HG02678 (cell line): Measurements from ENCODE around the gene MRAS.
"Not testable (repeated sequence)": the region's sequence is repeated elsewhere in the genome, so short reads cannot be mapped to it uniquely, and the experiment has no call there.

Source experiments
- ATAC-seq: cut with Tn5 transposase; IDR thresholded peaks from one replicate; pipeline ENCODE4 v1.9.1; 2021; ENCODE audit warnings: mild to moderate bottlenecking, moderate library complexity; ENCODE audit not compliant: unreplicated experiment

The MRAS gene

DNA sequence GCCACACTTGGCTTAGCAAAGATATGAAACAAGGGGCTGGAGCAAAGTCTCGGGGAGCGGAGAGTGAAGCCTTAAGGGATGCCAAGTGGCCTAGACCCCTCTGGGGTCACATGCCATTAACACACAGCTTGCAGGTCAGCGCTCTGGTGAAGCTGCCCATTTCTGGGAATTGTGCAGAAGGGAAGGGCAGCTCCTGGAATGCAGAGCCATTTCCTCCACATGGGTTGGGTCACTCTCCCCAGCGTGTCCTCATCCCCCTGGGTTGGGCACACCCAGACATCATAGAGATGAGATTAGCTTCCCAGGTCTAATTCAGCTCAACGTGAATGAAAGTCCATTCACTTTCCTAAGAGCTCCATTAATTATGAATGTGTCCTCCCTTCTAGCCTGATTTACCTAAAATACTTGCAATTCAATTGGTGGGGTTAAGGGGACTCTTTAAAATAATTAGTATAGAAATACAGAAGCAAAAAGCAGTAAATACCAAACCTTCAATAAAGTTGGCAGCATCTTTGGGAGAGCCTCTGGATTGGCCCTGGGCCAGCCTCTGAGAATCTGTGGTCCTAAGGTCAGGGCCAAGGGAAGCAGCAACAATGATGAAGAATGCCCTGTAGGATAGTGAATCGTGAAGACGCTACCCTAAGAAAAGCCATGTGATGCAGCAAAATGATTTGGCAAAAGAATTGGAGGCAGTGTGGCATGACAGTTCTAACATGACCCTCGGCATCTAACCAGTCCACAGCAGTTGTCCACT lies 17.8 kb downstream of the MRAS start:
- no peak for ATAC-seq

DNA sequence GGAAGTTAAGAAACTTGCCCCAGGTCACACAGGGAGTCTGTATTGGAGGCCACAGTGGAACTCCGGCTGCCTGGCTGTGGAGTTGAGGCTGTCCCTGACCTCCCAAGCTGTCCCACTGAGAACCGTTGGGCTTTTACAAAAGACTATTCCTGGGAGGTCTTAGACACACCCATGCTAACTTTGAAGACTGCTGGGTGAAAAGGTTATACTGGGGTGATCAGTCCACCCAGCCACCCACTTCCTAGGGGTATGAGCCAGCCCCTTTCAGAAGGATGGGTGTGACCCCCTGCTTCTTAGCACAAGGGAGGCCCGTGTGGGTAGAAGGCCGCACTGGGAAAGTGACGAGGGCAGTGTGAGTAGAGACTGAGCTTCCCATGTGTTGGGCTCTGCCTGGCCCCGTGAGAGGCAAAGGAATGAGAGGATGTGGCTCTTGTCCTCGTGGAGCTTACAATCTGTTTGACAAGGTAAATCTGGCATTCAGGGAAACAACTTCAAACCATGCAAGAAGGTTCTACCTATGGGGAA lies 19.0 kb downstream of the MRAS start:
- no peak for ATAC-seq

GRCh38 chr3:138367911-138368310 lies 19.5 kb downstream of the MRAS start:
- no peak for ATAC-seq

DNA sequence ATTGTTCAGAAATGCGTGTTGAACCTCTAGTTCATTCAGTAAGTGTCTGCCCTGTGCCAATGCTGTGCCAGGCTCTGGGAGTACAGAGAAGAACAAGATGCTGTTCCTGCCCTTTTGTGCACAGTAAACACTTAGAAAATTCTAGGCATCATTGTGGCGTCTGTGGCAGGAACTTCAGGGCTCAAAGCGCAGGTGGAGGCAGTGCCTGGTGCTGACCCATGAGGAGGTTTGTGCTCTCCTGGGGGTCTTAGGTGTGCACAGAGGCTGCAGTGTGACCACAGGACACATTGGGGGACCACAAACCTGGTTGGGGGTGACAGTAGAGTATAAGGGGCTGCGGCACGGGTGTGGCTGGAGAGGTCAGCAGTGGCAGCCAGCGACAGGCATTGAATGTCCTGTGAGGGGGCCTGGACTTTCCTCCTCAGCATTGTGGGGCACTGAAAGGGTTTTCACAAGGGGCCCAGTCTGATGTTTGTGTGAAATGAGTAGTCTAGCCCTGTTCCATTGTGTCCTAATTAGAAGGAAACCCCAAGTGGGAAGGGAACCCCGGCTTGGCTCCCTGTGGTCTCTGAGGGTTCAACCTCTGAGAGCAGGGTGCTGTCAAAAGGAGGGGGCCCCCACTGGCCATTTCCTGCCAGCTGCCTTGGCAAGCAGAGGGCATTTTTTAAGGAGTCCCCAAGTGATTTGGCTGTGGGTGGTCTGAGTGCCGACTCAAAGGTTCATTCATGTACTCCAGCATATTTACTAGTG lies 20.9 kb downstream of the MRAS start:
- ATAC-seq: no peak

GRCh38 chr3:138370321-138370720 lies 21.9 kb downstream of the MRAS start:
- no peak for ATAC-seq

DNA sequence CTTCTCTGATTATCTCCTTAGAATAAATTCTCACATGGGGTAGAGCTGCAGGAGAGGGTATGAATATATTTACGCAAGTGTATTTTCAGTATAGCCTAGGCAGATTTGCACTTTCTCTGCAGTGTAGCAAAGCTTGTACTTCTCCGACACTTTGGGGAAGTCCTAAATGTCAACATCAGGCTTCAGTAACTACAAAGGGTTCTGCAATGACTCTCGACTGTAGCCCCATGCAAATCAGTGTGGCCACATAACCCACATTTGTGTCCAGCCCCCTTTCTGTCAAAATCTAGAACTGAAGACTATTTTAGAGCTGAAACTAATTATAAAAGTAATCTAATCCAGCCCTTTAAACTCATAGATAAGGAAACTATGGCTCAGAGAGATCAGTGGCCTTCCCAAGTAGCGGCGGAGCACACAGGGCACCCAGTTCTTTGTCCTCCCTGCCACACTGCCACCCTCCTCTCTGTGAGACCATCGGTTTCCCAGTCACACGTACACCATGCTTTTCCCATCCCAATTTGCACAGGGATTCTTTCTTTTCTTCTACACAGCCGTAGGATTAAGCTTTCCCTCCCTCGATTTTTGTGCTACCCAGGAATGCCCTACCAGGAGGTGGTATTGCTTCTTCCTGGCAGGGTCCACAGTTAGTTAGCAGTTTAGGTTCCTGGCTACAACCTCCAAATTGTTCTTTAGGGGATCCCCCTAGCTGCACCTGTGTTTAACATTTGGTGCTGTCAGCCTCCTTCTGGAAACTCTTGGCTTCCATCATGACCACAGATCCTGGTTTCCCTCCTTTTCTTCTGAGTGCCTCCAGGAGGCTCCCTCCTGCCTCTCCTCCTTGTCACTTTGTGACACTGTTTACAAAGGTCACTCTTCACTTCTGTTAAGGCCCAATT lies 22.9 kb downstream of the MRAS start:
- peak; percentile 100 for ATAC-seq

DNA sequence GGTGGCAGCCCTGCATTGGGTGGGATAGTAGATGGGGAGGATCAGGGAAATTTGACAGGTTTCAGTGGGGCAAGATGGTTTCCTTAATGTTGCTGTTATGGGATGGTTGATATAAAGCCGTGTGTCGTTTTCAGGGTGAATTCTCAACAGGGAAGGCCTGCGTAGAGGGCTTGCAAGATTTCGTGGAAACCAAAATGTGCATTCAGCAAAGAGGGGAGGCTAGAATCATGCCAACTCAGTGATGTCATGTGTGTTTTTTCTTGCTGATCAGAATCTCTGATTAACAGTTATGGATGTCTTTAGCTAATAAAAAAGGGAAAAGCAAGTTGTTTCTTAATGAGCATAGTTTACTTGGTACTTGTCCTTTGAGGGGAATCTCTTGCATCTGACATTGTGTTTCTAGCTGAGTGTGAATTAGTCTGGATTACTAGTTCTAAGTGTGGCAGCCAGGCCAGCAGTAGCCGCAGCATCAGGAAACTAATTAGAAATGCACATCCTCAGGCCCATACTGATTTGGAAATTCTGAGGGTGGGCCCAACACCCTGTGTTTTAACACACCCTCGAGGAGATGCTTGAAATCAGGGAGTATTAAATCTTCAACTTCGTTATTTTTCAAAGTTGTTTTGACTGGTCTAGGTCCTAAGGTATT lies 24.8 kb downstream of the MRAS start:
- ATAC-seq: no peak

- no peak for ATAC-seq
Measured at GRCh38 chr3:138373736-138374094, 25.3 kb downstream of the MRAS start.

DNA sequence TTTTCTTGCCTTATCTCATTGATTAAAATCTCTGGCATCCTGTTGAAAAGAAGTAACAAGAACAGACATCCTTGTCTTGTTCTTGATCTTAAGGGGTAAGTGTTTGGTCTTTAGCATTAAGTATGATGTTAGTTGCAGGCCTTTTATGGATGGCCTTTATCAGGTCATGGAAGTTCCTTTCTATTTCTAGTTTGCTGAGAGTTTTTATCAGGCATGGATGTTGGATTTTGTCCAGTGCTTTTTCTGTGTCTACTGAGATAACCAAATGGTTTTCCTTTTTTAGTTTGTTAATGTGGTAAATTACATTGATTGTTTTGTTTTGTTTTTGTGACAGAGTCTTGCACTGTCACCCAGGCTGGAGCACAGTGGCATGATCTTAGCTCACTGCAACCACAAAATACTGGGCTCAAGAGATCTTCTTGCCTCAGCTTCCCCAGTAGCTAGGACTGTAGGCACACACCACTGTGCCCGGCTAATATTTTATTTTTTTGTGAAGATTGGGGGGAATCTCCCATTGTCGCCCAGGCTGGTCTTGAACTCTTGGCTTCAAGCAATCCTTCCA lies 26.3 kb downstream of the MRAS start:
- ATAC-seq: no peak

GRCh38 chr3:138375447-138375846 lies 27.1 kb downstream of the MRAS start:
- no peak for ATAC-seq

- no peak for ATAC-seq
Measured at GRCh38 chr3:138376663-138377062, 28.3 kb downstream of the MRAS start.

- ATAC-seq: not testable (repeated sequence)
Measured at GRCh38 chr3:138377212-138377611, 28.8 kb downstream of the MRAS start.

- ATAC-seq: no peak
Measured at GRCh38 chr3:138377804-138378203, 29.4 kb downstream of the MRAS start.

- no peak for ATAC-seq
Measured at GRCh38 chr3:138378331-138378730, 30.0 kb downstream of the MRAS start.

- ATAC-seq: no peak
Measured at GRCh38 chr3:138378990-138379389, 30.6 kb downstream of the MRAS start.

- no peak for ATAC-seq
Measured at GRCh38 chr3:138381413-138381901, 33.1 kb downstream of the MRAS start.

DNA sequence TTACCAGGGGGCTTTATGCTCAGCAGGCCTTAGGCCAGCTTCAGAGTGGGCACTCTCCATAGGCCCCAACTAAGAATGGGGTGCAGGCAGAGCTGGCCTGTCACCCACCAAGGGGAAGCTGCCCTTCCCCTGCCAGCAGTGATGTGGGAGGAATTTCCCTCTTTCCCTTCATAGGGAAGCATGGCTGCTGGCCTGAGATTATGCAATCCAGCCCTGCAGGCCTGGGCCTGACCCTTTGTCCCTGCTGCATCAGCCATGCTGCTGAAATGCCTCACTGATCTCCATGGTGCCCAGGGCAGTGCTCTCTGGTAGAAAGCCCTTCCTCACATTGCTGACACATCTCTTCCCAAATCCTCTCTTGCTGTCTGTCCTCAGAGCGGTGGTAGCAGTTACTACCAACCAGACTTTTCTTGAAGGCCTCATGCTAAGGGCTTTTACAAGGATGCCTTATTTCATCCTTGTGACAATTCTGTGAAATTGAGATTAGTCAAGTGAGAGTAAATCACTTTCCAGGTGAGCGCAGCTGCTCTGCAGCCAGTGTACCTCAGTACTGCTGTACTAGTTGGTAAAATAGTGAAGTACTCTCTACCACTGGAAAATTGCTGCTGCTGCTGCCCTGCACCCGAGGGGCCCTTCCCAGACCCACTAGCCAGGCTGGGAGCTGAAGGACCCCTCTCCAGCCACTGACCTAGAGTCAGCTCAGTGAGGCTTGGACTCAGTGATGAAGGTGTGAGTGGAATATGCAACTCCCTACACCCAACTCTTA lies 33.8 kb downstream of the MRAS start:
- no peak for ATAC-seq

- no peak for ATAC-seq
Measured at GRCh38 chr3:138383715-138384465, 35.5 kb downstream of the MRAS start.

DNA sequence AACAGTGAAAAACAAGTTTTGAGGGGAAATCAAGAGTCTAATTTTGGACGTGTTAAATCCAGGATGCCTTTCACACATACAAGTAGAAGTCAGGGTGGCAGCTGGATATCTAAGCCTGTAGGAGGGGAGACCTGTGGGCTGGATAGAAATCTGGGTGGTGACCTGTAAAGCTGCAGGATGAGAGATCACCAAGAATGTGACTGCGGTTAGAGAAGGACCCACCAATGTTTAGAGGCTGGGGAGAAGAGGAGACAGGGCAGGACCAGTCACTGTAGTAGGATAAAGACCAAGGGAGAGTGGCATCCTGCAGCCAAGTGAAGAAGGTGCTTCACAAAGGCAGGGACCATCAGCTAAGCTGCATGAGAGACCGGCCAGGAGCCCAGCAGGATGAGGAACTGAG lies 36.2 kb downstream of the MRAS start:
- ATAC-seq: no peak
